GM19455 (cell line): ENCODE data around the gene KRT8.
"Not testable (repeated sequence)": the region's sequence is repeated elsewhere in the genome, so short reads cannot be mapped to it uniquely, and the experiment has no call there.

ENCODE experiments used
- ATAC-seq: cut with Tn5 transposase; IDR thresholded peaks from one replicate; pipeline ENCODE4 v1.9.1; 2021; ENCODE audit not compliant: unreplicated experiment

KRT8 gene

DNA sequence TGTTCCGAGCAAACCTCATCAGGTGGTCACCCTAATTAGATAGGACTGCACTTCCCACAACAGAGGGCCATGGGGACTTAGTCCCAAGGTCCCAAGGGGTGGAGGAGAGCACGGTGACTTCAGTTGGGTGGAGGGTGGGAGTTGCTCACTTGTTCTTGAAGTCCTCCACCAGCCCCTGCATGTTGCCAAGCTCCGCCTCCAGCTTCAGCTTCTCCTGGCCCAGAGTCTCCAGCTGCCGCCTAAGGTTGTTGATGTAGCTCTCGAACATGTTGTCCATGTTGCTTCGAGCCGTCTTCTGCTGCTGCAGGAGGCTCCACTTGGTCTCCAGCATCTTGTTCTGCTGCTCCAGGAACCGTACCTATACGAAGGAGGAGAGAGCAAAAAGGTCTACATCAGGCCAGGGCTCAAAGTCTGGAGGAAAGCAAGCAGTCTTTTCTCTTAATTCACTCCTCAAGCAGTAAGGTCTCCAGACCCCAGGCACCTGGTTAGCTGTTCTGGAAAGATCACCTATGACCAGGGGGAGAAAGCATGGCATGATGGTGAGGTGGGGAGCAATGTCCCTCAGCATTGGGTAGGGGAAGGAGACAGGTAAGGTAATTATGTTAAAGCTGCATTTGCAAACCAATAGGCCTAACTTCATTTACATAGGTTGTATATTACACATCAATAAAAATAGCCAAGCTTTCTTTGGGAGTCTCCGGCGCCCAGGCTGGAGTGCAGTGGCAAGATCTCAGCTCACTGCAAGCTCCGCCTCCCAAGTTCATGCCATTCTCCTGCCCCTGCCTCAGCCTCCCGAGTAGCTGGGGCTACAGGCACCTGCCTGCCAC, 2.9 kb downstream of the KRT8 start:
- ATAC-seq = no peak

DNA sequence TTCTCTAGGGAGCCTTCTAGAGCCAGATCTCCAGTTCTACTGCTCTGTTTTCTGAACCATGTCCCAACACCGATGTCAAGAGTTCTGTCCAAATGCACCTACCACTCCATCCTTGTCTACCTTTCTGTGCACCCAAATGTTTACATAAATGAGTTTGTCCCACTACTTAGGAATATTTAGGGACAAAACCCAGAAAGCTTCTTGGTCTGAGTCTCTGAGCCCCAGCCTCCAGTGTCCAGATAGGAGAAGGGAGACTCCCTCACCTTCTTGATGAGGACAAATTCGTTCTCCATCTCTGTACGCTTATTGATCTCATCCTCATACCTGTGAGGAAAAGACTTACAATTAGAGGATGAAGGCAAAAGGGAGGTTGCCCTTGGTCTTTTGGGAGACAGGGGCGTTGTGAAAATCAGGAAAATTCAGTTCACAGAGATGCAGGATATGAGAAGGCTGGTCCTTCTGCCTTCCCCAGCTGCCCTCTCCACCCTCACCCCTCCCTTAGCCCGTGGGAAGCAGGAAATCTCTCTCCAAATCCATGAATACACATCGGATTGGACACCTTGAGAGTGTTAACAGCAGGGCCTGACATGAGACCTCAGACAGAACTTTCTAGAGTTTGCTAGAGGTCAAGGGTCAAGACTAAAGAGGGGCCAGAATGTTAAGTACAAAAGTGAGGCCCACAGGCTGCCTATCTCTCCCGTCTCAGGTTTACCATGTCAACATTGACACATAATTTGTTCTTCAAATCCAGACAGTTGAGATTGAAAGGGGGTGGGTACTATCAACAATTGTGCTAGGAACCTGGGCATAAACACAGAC, 3.8 kb downstream of the KRT8 start:
- ATAC-seq = no peak

DNA sequence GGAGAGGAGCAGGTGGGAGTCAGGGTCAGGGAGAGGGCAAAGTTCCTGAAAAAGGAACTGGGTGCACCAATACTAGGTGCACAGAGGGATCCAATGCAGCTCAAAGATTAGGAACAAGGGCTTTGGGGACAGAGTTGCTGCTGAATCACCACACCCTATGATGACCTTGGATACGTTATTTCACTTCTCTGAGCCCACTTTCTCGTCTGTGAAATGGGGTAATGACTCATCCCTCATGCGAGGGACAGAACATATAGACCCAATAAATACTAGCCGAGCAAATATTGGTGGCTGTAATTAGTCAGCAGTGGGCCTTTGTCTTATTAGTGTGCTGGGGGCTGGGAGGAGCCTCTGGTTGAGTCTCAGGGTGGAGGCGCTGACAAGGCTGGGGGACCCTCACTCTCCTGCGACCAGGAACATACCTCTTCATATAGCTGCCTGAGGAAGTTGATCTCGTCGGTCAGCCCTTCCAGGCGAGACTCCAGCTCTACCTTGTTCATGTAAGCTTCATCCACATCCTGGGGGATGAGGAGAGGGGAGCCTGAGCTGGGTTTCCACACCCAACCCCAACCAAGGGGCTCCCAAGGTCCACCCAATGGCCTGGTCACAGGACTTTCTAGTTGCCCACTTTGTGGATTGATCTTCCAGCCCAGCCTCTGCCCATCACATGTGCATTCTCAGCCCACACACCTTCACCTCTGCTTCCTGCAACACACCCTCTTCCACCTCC, 4.5 kb downstream of the KRT8 start:
- no peak for ATAC-seq

DNA sequence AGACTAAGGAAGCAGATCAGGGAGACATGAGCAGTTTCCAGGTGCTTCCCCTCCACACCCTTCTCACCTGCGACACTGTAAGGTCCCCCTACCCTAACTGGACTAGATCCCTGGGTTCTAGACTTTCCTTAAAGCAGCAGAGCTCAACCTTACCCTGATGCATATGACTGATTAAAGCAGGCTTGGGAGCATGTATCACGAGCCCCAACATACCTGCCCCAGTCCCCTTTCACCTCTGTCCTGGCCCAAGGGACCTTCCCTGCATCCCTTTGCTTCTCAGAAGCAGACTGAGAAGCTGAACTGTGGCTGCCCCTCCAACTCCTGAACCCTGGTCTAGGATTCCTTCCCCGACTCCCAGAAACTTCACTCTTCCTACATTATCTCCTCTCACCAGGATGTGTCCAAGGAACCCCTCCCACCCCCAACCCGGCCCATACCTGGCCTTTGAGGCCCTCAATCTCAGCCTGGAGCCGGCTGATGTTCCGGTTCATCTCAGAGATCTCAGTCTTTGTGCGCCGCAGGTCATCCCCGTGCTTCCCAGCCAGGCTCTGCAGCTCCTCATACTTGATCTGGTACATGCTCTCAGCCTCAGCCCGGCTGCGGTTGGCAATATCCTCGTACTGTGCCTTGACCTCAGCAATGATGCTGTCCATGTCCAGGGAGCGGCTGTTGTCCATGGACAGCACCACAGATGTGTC, 5.4 kb downstream of the KRT8 start:
- no peak for ATAC-seq

DNA sequence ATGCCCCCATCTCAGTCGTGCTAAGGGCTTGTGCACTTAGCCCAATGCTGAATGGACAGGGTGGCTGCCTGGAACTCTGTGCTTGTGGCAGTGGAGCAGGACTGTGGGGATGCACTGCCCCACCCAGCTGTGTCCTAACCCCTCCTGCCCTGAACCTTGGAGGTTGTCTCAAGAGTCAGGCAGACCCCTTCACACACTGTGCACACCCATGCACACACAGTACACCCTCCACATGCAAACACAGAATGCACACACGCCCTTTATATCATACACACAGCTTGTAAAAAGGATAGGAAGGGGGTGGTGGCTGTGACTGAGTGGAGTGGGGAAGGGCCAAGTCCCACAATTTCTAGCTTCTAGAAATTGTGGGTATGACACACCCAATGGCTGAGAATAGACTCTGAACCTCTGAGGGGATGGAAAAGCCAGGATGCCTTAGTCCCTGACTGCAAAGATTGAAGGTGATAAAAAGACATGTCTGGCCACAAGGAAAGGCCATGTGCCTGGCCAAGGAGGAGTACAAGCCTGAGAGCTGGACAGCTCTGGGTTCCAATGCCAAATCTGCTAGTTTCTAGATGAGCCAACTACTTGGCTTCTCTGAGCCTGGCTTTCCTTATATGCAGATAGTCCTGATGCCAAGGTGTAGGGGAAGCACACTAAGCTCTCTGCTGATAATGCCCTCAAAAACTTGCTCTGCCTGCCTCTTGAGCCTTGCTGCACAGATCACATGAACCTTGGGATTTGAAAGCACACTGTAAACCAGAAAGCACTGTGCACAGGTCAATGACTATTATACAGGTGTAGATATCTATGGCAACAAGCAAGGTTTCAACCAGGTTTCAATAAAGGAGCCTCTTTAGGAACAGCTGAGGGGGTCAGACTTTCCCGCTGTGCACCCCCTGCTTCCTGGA, 8.4 kb downstream of the KRT8 start:
- ATAC-seq = no peak

DNA sequence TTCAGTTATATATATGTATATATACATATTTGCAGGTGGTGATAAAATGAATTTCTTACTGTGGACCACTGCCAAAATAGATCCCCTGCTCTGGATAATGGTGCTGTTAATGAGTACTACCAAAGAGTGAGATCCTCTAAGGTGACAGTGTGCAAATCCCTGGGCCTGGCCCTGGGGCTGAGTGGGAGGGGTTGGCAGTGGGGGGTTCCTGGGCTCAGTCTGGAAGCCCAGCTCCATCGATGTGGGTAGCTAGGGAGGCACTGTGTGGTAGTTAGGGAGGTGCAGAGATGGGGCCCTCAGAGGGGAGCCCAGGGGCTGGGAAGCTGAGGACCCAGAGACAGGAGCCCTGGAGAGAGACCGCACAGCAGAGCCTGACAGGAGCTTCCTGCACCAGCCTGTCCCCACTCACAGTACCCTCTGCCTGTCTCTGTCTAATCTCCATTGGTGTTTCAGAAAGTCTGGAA, 9.1 kb downstream of the KRT8 start:
- ATAC-seq = no peak

DNA sequence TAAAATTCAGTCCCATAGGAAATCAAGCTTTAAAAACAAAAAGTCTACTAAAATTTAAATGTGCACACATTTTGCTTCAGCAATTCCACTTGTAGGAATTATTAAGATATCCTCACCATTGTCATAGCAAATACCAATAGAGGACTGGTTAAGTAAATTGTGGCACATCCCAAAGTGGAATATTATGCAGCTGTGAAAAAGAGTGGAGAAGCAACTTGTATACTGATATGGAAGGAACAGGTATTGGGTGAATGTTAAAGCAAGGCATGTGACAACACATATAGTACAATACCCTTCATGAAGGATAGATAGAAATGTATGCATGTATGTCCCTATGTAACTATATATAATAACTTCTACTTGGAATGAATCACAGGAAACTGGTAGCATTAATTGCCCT, 11.9 kb downstream of the KRT8 start:
- ATAC-seq = no peak

DNA sequence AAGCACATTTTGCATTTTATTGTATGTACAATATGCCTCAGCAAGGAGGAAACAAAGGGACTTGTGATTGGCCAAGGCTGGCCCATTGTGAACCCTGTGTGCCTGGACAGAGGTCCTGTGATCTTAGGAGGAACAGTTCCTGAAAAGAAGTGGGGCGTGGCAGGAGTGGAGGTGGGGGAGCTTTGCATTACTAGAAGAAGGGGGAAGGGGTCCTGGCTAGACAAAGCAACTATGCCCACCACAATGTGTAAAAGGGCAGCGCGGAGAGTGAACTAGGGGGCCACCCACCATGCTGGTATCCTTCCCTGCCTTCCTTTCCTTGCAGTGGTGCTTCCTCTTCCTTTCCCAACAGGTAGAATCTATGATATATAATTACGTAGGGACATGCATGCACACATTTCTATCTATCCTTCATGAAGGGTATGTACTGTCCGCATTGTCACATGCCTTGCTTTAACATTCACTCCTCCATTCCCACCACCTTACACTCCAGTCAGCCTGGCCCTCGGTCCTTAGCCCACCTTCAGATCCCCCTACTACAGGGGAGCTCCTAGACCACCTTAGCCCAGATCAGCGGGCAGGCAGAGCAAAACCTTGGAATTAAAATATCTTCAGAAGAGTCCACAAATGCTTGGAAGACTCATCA, 12.5 kb downstream of the KRT8 start:
- ATAC-seq = no peak

DNA sequence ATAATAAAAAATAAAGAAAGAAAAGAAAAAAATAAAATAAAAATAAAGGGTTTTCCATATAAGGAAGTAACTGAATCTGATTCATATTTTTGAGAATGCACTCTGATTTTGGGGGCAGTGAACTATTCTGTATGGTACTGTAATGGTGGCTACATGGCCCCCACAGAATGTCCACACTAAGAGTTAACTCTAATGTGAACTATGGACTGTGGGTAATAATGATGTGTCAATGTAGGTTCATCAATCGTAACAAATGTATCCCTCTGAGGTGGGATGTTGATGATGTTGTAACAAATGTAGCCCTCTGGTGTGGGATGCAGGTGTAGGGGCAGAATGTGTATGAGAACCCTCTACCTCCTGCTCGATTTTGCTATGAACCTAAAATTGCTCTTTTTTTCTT, 13.8 kb downstream of the KRT8 start:
- no peak for ATAC-seq

DNA sequence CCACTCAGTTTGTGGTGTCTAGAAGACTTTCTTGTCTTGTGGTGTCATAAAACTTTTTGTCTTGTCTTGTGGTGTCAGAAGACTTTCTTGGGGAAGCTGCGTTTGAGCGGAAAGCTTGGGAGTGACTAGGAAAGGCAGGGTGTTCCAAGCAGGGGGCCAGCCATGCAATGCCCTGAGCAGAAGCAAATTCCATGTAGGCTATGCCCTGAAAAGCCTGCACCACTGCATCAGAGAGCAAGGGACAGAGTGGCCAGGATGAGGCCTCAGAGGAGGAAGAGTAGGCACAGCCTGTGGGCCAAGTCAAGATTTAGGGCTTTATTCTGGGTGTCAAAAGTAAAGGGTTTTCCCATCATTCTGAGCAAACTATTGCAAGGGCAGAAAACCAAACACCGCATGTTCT, 14.5 kb downstream of the KRT8 start:
- ATAC-seq = no peak

DNA sequence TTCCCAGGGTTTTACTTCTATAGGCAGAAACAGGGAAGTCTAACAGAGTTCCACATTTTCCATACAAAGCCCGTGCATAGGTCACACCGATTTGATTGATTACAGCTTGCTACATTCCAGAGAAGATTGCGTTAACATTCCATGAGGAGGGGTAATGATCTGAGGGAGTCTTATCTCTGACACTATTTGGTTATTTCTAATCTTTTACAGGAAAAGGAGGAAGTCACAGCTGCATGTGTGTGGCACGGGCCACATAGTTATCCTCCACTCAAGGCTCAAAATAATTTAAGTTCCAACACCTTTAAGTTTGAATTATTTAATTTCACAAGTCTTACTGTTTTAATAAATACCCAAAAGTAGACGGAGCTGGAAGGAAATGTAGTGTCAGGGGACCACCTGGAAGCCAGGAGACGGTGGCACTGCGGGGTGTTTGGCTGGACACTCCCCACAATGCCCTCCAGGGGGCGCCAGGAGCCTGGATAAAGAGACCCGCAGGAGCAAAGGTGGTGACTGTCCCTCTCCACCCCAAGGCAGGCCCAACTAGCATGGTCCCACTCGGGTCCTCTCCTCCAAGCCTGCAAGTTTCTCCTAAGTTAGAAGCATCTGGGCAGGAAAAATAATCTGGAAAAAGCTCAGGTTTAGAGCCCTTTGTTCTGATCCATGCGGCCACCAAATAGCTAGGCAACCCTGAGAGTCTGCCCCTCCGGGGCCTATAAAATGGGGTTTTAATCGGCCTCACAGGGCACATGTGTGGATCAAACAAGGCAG, 20.2 kb downstream of the KRT8 start:
- no peak for ATAC-seq

DNA sequence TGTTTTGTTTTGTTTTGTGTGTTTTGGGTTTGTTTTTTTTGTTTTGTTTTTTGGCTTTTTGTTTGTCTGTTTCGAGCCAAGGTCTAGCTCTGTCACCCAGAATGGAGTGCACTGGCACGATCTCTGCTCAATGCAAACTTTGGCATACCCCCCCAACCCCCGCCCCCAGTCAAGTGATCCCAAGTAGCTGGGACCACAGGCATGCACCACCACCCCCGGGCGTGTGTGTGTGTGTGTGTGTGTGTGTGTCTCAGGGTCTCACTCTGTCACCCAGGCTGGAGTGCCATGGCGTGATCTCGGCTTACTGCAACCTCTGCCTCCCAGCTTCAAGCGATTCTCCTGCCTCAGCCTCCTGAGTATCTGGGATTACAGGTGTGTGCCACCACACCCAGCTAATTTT, 24.4 kb downstream of the KRT8 start:
- ATAC-seq = not testable (repeated sequence)

DNA sequence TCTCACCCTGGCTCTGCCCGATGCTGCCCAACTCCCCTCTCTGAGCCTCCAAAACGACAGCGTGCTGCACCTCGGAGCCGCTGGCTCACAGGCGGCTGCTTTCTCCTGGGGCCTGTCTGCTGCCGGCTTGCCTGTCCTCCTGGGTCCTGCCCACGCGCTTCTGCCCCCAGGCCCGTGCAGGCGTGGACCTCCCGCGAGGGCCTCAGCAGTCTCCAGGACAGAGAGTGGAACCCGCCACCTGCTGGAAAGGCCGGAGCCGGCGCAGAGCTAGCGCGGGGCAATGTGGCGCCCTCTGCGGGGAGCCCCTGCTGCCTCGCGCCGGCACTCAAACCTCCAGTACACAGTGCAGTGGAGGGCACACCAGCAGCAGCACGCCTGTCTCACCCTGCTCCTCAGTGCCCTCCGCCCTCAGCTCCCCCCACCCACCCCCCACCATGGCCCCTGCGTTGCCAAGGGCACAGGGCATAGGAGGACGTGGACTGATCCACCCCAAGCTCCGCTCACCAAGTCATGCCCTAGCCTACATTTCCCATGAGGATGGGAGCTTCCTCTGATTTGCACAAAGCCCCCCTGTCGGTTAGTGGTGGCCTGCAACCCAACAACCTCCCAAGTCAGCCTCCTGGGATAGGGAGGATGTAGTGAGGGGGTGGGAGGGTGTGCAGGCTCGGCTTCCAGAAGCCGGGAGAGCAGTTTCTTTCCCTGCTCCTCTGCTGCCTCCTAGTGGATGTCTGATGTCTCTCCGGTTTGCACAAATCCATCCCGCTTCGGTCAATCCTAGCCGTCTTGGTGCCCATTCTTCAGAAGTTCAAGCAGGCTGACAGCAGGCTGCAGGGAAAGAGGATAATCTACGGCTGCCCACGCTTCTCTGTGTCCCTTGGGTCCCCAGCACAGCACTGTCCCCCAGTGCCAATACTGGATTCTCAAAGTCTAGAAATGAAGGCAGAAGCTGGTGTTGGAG, 25.2 kb downstream of the KRT8 start:
- no peak for ATAC-seq

DNA sequence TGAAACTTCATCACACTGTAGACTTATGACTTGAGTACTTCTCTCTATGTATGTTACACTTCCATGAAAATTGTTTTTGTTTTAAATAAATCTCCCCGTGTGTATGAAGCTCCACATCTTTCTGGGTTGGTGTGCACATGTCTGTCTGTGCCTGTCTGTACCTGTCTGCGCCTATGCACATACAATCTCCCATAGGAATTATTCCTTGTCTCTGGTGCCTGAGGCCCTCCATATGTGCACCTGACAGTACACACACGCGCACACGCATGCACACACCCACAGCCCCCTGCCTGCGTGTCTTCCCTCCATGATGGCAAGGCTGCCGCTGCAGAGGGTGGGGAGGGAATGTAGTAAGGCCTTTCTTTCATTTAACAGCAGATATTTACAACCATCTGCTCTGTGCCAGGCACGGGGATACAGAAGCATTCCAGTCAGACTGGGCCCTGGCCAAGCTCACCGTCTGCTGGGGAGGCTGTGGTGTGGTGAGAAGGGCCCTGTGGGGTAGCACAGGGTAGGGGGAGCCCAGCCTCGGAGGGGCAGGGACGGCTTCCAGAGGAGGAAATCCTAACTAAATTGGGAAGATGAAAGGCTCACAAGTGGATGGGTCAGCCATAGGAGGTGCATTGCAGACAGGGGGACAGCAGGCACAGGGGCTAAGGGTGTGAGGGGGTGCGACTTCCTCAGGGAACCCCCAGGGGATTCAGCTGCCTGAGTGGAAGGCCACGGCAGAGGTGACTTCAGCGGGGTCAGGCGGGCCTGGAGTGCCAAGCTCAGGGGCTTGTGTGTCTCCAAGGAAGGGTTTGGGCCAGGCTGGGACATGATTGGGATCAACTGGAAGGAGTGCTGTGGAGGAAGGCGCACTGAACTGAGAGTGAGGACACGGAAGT, 26.1 kb downstream of the KRT8 start:
- ATAC-seq = no peak

DNA sequence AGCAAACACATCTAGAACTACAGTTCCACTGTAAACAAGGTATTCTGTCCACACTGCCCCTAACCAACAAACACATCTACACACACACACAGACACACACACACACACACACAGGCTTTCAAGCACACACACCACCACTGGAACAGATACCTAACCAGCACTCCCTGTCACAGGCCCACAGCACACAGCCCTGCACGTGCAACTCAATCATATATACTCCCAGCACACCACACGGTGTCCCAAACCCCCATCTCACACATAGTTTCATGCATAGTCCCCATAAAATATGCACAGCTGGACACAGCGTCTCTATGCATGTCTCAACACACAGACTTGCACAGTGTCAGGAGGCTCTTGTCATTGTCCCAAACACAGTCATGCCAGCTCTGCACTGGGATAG, 27.6 kb downstream of the KRT8 start:
- no peak for ATAC-seq

DNA sequence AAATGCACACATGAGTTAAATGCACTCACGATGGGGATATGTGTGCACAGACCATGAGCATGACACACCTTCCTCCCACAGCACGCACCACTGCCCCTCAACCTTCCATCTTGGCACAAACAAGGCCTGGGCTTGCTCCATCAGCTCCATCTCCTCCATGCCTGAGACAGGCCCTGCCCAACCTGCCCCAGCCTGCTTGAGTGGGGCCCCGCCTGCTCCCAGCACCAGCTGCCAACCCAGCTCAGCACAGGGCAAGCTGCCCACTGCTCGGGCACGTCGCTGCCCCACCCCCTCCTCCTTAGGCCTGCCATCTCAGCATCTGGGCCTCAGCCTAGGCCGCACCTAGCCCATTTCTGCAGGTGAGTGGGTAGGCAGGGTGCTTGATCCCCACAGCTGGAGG, 28.5 kb downstream of the KRT8 start:
- no peak for ATAC-seq
